Kidney (tissue), 14 donors: ENCODE measurements around the gene AKAP6. TPM values are rescaled to one million over a fixed set of nuclear protein-coding genes. Genes with fewer than 3 reads are reported as not detected.

ENCODE experiments used
- DNase-seq, 5 donors: peaks; one replicate each; pipeline ENCODE4 v3.0.0-alpha.2; 2013 to 2020
- FAIRE-seq: peaks from 2 replicates; lab custom pipeline; 2012; peaks lifted over from hg19 to GRCh38; lab: Jason Lieb, UNC
- H3K27ac ChIP-seq, 2 donors: one replicate each; pipeline ENCODE4 v1.7.0; 2013; ENCODE audit warnings: low read depth in 2 of 2, low read length in 2 of 2, inconsistent platforms in 1 of 2
- H3K27me3 ChIP-seq: one replicate; pipeline ENCODE4 v1.7.1; 2013; ENCODE audit warnings: low read length, inconsistent platforms; ENCODE audit not compliant: control insufficient read depth, insufficient read depth
- H3K36me3 ChIP-seq, 3 donors: one replicate each; pipeline versions ENCODE4 v1.7.0 to v1.7.1; 2013; ENCODE audit warnings: low read length in 3 of 3, control low read depth in 1 of 3, inconsistent platforms in 1 of 3; ENCODE audit not compliant: insufficient read depth in 3 of 3, control insufficient read depth in 2 of 3
- H3K4me1 ChIP-seq, 3 donors: one replicate each; pipeline versions ENCODE4 v1.7.0 to v1.7.1; 2013; ENCODE audit warnings: low read length in 3 of 3, inconsistent platforms in 1 of 3, low read depth in 1 of 3; ENCODE audit not compliant: control insufficient read depth in 2 of 3, insufficient read depth in 2 of 3
- H3K4me3 ChIP-seq, 3 donors: one replicate each; pipeline versions ENCODE4 v1.7.0 to v1.8.1; 2013; ENCODE audit warnings: low read length in 3 of 3, control low read depth in 1 of 3, inconsistent platforms in 1 of 3
- H3K9ac ChIP-seq, 3 donors: one replicate each; pipeline versions ENCODE4 v1.7.0 to v1.7.1; 2013; ENCODE audit warnings: low read length in 3 of 3, control low read depth in 1 of 3, inconsistent platforms in 1 of 3
- H3K9me3 ChIP-seq, 3 donors: one replicate each; pipeline versions ENCODE4 v1.7.0 to v1.7.1; 2013; ENCODE audit warnings: low read length in 3 of 3, control low read depth in 1 of 3, inconsistent platforms in 1 of 3; ENCODE audit not compliant: control insufficient read depth in 2 of 3, insufficient read depth in 1 of 3
- CTCF ChIP-seq: IDR thresholded peaks from 3 replicates; pipeline ENCODE4 v1.5.1; 2012; ENCODE audit warnings: mild to moderate bottlenecking, moderate library complexity, borderline replicate concordance; ENCODE audit not compliant: insufficient read depth; ENCODE audit errors: extremely low read depth
- intact Hi-C: fragments of 100-400 bp; cut with DNase I; formaldehyde crosslinking; loops from one replicate; pipeline ENCODE4 v1.11.1; 2022
- polyA plus RNA-seq: library from polyadenylated mRNA; stranded (reverse); fragments of 350-450 nt; fragmentation: Illumina TruSeq; extraction: RNeasy Lipid Tissue Mini Kit (QIAGEN cat#74804); gene quantifications from one replicate; pipeline ENCODE4 v1.2.3, GENCODE V29; 2014; ENCODE audit warnings: low read depth, low replicate concordance; ENCODE audit not compliant: insufficient read depth
- total RNA-seq: library from RNA; stranded (reverse); fragmentation: NEBNext Ultra II Directional; extraction: Animal tissue kit (Norgen Biotek cat#: 25700); gene quantifications from one replicate; pipeline ENCODE4 v1.2.1, GENCODE V29; 2021
- donor health status: control.
- donor health status: control.
- donor health status: control.
- donor health status: control.
- donor health status: control.
- donor health status: DM: yes; HTN: yes; CAD: no.
- donor health status: Normal renal cell carcinoma (clear cell type).

AKAP6 gene
- total and polyA plus RNA-seq, 2 donors from 2014 or later, result 0.92 to 10.5 TPM

- H3K9me3 ChIP-seq, result no peaks in the 10 kb centered on the region
- no peak overlapping the region for H3K9ac ChIP-seq
- FAIRE-seq (no peak), DNase-seq (no peak)
- H3K4me1 ChIP-seq, result no peaks in the 10 kb centered on the region
- H3K27ac ChIP-seq, result no peak overlapping the region
- no peaks in the 10 kb centered on the region for H3K36me3 ChIP-seq
- H3K27me3 ChIP-seq, result no peaks in the 10 kb centered on the region
- no peak overlapping the region for H3K4me3 ChIP-seq
- intact Hi-C loops, result no loop called here
- TF ChIP-seq CTCF, result no peak
These were observed 45.1 kb downstream of the AKAP6 start for GRCh38 chr14:32374155-32374554.

- no peak for TF ChIP-seq CTCF
- no peak for FAIRE-seq
- no peak overlapping the region for H3K27ac ChIP-seq
These were observed 46.6 kb downstream of the AKAP6 start for GRCh38 chr14:32375663-32376062.

GRCh38 chr14:32377046-32377646, 48.0 kb downstream of the AKAP6 start:
- no peak overlapping the region for H3K9ac ChIP-seq
- no peak for DNase-seq

More at GRCh38 chr14:32375663-32376062, 46.6 kb downstream of the AKAP6 start:
- no peak for DNase-seq
- Histone ChIP-seq H3K9me3 (no peaks in the 10 kb centered on the region), H3K36me3 (no peaks in the 10 kb centered on the region), H3K27me3 (no peaks in the 10 kb centered on the region), H3K4me1 (no peaks in the 10 kb centered on the region), H3K9ac (no peak overlapping the region), H3K4me3 (no peak overlapping the region)
- intact Hi-C loops, result no loop called here

More at GRCh38 chr14:32377046-32377646, 48.0 kb downstream of the AKAP6 start:
- Histone ChIP-seq H3K27me3 (no peaks in the 10 kb centered on the region), H3K9me3 (no peaks in the 10 kb centered on the region), H3K4me1 (no peaks in the 10 kb centered on the region), H3K36me3 (no peaks in the 10 kb centered on the region), H3K27ac (no peak overlapping the region), H3K4me3 (no peak overlapping the region)
- FAIRE-seq, result no peak
- TF ChIP-seq CTCF, result no peak
- intact Hi-C loops, result no loop called here
